DMS53 (cell line): ENCODE data around the gene CCDC91.
"Not testable (repeated sequence)": the region's sequence is repeated elsewhere in the genome, so short reads cannot be mapped to it uniquely, and the experiment has no call there.

Source experiments
- DNase-seq: peaks from one replicate; lab custom pipeline; 2025; lab: John Stamatoyannopoulos, UW

Gene CCDC91

GRCh38 chr12:28290262-28290661 is 100.0 kb downstream of the CCDC91 start:
- no peak for DNase-seq

- no peak for DNase-seq
These were observed 102.4 kb downstream of the CCDC91 start for GRCh38 chr12:28292699-28293098.

- DNase-seq, result no peak
These were observed 104.0 kb downstream of the CCDC91 start for GRCh38 chr12:28294300-28294699.

GRCh38 chr12:28296287-28296686 is 106.0 kb downstream of the CCDC91 start:
- DNase-seq, result no peak

- DNase-seq, result no peak
These were observed 112.9 kb downstream of the CCDC91 start for GRCh38 chr12:28303192-28303591.

GRCh38 chr12:28306535-28306934 is 116.3 kb downstream of the CCDC91 start:
- DNase-seq, result no peak

- no peak for DNase-seq
These were observed 118.6 kb downstream of the CCDC91 start for GRCh38 chr12:28308891-28309290.

GRCh38 chr12:28313631-28314030 is 123.4 kb downstream of the CCDC91 start:
- DNase-seq, result peak; percentile 24

- DNase-seq, result peak; percentile 31
These were observed 125.8 kb downstream of the CCDC91 start for GRCh38 chr12:28316049-28316448.

GRCh38 chr12:28318273-28318672 is 128.0 kb downstream of the CCDC91 start:
- no peak for DNase-seq

GRCh38 chr12:28320353-28320752 is 130.1 kb downstream of the CCDC91 start:
- DNase-seq, result peak; percentile 30

GRCh38 chr12:28327722-28328121 is 137.5 kb downstream of the CCDC91 start:
- DNase-seq, result no peak

- DNase-seq, result no peak
These were observed 138.7 kb downstream of the CCDC91 start for GRCh38 chr12:28328967-28329366.

GRCh38 chr12:28329727-28330126 is 139.5 kb downstream of the CCDC91 start:
- DNase-seq, result not testable (repeated sequence)

- not testable (repeated sequence) for DNase-seq
These were observed 140.0 kb downstream of the CCDC91 start for GRCh38 chr12:28330232-28330631.

GRCh38 chr12:28331130-28331529 is 140.9 kb downstream of the CCDC91 start:
- no peak for DNase-seq

- DNase-seq, result peak; percentile 61
These were observed 150.2 kb downstream of the CCDC91 start for GRCh38 chr12:28340261-28341045.

GRCh38 chr12:28343713-28344112 is 153.5 kb downstream of the CCDC91 start:
- no peak for DNase-seq

- no peak for DNase-seq
These were observed 156.3 kb downstream of the CCDC91 start for GRCh38 chr12:28346567-28346966.

GRCh38 chr12:28349196-28349595 is 158.9 kb downstream of the CCDC91 start:
- DNase-seq, result no peak

GRCh38 chr12:28350502-28350901 is 160.2 kb downstream of the CCDC91 start:
- DNase-seq, result no peak

GRCh38 chr12:28351414-28351813 is 161.2 kb downstream of the CCDC91 start:
- no peak for DNase-seq

GRCh38 chr12:28355161-28355560 is 164.9 kb downstream of the CCDC91 start:
- DNase-seq, result no peak

GRCh38 chr12:28360253-28360652 is 170.0 kb downstream of the CCDC91 start:
- DNase-seq, result no peak
